ENCODE measurements around the gene HCN4. TPM values are rescaled to one million over a fixed set of nuclear protein-coding genes. Genes with fewer than 3 reads are reported as not detected.
"Not testable (repeated sequence)": the region's sequence is repeated elsewhere in the genome, so short reads cannot be mapped to it uniquely, and the experiment has no call there.

Gene HCN4
- total RNA-seq = 0.06 and 0.19 TPM in 2 replicates

DNA sequence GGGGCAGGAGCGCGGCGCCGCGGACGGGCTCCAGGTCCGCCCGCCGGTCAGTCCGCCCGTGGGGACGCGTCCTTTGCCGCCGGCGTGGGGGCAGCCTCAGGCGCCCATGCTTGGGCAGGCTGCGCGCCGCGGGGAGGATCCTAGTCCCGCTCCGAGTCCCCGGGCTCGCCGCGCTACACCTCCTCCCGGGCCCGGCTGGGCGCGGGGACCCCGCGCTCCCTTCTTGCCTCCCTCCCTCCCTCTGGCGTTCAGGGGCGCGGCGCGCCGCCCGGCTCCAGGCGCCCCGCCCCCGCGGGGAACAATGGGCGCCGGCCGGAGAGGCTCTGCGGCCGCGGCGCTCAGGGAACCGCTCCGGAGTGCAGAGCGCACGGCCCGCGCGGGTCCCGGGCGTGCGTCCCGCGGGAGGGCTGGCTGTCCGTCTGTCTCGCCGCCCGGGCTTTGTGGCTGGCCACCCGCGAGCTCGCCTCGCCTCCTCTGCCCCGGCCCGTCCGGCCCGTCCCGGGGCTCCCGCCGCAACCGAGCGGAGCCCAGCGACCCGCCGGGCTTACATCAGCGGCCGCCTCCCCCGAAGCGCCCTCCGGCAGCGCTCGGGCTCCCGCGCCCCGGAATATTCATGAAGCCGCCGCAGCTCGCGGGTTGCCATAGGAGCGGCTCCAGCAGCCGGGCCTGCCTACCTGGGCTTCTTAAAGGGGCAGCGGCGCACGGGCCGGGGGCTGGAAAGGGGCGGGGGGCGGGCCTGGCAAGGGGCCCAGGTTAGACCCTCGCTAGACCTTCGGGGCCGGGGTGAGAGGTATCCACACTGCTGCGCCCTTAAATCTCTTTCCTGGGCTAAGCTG, at the start of gene HCN4:
Gene HCN4, minus strand, starts transcription at position 658 of the 836 bp plus-strand sequence. CDS start 688 bp downstream, outside the sequence.
- no peak for DNase-seq (ENCODE audit: extremely low read depth, low read depth, low spot score)

DNA sequence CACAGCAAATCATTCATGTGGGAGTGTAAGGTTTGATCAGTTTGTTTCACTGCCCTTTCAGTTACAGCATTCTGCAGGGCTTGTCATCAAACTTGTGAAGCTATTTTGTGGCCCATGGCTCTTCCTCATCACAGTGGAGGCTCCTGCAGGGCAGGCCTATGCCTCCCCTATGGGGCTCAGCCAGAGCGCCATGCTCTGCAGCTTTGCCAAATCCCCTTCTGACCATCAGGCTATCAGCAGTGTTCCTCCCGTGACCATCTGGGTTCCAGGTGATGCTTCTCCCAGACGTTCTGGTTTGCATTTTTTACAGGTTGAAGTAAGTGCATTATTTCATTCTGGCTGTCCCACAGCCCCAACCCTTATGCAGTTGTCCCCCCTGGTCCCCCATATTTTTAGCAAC, 46.1 kb upstream of the HCN4 start:
- DNase-seq (ENCODE audit: extremely low read depth, low read depth, low spot score) = no peak

DNA sequence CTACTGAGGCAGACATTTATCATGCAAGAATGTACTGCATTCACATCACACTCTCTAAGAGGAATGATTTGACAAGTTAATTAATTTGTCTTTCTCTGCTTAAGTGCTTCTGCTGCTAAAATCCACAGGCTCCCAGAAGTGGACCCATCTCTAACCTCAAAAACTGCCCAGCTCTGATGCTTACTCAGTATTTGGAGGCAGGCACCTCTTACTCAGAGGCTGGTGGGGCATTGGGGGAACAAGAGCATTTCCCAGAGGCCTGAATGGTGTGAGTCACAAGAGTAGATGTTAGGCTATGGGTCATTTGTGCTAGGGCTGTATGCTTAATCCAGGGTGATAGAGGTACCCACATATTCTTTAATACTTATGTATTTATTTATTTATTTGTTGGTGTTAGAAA, 34.4 kb upstream of the HCN4 start:
- DNase-seq (ENCODE audit: extremely low read depth, low read depth, low spot score) = no peak

DNA sequence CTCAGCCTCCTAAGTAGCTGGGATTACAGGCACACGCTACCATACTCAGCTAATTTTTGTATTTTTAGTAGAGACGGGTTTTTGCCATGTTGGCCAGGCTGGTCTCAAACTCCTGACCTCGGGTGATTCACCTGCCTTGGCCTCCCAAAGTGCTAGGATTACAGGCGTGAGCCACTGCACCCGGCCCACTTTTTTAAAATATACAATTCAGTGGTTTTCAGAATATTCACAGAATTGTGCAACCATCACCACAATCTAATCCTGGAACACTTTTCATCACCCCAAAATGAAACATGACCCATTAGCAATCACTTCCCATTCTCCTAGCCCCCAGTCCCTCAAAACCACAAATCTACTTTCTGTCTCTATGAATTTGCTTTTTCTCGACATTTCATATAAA, 31.5 kb upstream of the HCN4 start:
- not testable (repeated sequence) for DNase-seq (ENCODE audit: extremely low read depth, low read depth, low spot score)

DNA sequence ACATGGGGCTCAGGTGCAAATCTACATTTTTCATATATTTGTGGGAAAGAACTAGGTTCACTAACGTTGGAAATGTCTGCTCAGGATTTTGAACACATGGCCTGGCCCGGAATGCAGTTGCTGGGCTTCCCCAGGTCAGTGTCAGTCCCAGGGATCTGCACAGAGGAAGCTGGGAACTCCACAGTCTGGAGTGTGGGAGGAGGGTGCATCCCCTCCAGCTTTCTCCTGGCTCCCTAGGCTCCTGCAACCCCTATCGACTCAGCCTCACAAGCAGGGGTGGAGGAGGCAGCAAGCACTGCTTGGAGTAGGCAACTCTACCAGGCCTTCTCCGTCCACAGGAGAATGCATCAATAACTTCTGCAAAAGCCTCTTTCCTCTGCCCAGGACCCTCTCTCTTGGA, 30.1 kb upstream of the HCN4 start:
- DNase-seq (ENCODE audit: extremely low read depth, low read depth, low spot score) = no peak

DNA sequence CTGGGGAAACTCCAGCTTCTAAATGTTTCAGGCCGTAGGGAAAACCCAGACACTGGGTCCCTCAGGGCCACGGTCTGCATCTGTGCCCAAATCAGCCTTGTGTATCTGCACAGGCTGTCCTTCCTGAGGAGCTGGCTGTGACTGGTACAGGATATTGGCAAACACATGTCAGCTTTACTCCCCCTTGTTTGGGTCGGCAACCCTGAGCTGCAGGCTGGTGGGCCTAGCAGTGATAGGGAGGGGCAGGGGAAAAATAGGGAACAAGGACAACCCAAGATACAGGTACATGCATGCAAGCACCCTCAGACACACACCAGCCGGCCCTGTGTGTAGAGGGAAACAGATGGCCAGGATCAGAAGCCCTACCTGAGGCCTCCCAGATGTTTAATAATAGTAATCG, 28.7 kb upstream of the HCN4 start:
- DNase-seq (ENCODE audit: extremely low read depth, low read depth, low spot score) = no peak

DNA sequence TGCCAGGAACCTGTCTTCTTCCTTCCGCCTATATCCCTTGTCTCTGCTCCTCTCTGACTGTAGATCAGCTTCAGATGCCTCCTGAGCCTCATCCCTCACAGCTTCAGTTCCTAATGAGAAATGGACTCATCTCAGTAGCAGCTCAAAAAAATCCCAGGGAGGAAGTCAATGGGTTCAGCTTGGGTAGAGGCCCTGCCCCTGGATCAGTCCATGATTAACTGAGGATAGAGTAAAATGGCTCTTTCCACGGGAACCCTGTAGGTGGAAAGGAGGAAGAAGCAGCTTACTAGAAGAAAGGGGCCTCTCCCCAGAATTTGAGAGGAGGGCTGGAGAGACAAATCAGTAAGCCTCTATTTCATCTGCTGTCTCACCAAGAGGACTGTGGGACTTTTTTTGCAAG, 26.9 kb upstream of the HCN4 start:
- DNase-seq (ENCODE audit: extremely low read depth, low read depth, low spot score) = no peak

DNA sequence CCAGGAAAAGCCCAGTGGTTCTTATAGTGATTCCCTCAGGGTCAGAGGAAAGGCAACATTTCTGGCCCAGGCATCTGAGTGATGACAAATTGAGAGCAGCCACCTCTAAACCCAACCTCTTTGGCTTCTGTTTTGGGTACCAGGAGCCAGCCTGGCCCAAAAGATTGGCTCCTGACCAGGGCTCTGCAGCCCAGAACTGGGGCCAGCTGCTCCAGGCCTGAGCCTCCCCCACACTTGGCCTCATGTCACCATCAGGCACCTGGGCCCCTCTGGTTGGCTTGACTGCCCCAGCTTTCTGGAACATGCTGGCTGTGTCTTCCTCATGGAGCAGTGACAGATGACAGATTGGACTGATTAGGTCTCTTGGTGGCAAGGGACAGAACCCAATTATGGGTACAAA, 26.0 kb upstream of the HCN4 start:
- DNase-seq (ENCODE audit: extremely low read depth, low read depth, low spot score) = no peak

DNA sequence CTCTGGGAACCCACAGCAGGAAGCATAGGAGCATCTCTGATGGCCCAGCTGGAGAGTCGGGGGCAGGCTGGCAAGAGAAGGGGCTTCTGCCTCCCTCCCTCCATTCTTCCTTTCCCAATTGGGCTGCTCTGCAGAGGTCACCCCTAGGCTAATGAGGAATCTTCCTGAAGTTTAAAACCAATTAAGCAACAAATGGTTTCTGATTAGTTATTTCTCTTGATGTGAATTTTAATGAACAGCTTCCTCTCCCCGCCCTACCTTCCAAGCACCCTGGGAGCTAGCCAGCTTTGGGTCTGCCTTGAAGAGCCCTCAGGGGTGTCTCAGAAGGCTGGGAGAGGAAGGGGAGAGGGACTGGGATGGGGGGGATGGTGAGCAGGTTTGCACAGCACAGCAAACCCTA, 24.6 kb upstream of the HCN4 start:
- no peak for DNase-seq (ENCODE audit: extremely low read depth, low read depth, low spot score)

DNA sequence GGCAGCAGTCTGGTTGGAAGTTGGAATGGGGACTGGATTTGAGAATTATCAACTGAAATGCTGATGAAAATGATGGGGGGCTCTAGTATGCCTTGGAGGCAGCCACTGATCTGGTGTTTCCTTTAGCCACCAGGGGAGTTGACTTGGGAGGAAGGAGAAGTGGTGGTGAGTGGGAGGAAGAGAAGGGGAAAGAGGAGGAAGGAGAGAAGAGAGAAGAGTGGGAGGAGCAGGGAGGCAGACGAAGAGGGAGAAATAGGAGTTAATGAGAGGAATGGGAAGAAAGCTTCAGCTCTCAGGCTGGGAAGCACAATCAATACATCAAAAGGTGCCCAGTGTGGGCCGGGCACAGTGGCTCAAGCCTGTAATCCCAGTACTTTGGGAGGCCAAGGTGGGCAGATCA, 23.3 kb upstream of the HCN4 start:
- no peak for DNase-seq (ENCODE audit: extremely low read depth, low read depth, low spot score)

DNA sequence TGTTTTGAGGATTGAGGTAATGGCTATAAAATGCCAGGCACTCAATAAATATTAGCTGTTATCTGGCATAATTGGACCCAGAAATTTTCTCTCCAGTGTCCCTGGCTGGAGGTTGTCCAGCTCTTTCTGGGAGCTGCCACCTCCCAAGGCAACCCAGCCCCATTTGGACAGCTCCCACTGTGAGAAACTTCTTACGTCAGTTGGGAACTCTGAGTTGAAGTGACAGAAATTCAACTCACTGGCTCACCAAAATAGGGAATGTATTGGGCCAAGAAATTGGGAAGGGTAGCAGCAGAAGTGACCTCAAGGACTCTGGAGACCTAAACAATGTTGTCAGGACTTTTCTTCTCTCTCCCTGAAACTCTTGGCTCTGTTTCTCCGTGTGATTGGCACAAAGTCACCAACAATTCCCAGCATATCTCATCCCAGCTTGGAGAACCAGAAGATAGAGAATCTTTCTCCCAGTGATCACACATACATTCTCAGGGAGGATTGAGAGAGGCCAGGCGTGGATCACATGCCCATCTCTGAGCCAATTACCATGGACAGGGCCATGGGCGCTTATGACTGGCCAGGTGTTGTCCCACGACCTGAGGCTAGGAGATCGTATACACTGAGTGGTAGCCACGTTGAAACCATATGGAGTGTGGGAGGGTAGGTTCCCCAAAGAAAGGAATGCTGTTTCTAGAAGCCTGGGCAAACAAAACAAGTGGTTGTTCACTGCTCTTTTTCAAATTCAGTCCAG, 22.5 kb upstream of the HCN4 start:
- DNase-seq (ENCODE audit: extremely low read depth, low read depth, low spot score) = no peak

DNA sequence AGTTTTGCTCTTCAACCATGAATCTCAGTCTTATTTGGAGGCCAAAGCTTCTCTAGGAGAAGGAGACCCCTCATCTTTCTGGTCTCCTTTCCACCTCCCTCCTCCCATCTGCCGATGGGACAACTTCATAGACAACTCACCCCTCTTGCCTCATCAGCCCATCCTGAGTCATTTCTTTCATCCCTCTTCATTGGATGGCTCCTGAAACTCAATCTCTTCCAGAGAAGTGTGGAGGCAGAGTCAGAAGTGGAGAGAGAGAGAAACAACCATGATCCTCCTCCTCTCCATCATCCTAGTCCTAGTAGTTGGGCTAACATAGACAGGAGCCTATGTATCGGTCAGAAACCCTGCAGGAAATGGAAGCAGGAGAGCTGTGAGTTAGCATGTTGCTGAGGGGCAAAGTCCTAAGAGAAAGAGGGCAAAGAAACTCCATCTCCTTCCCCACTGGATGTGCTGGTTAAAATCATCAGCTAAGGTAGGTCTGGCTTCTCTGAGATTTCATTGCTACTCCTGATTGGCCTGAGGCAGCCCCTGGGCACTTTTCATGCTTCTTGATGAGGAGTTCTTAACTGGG, 21.3 kb upstream of the HCN4 start:
- no peak for DNase-seq (ENCODE audit: extremely low read depth, low read depth, low spot score)

DNA sequence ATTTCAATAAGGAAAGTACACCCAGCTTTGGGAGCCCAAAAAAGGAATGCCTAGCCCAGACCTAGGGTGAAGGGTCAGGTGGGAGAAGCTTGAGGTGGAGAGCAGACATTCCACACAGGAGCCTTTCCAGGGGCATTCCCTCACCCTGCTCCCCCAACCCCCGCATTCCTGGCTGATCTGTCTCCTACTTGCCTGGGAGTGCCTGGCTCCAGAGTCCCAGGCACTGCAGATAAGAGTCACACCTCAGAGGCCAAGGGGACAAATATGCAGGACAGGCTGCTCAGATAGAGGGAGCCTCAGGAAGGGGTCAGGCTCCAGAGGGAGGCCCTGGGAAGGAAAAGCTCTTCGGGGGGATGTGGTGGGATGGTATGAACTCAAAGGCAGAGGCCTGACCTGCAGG, 20.8 kb upstream of the HCN4 start:
- no peak for DNase-seq (ENCODE audit: extremely low read depth, low read depth, low spot score)

DNA sequence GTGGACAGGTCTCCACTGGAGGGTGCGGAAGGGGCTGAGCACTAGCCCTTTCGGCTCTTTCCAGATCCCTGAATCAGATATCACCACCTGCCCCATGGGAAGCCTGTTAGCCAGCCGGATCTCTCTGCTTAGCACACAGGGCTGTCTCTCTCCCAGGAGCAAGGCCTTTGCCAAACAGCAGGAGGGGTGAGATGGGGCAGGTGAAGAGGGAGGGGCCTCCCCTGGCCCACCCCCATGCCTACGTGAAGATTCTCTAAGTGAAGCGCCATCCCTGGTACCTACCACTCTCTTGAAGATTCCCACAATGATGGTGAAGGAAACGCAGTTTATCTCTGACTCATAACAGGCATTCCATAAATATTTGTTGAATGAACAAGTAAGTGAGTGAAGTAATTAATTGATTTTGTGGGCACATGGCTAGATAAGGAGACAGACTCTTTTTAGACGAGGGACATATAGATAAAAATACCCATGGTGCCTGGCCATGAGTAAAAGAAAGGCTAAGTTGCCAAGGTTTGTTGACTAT, 19.6 kb upstream of the HCN4 start:
- DNase-seq (ENCODE audit: extremely low read depth, low read depth, low spot score) = no peak

DNA sequence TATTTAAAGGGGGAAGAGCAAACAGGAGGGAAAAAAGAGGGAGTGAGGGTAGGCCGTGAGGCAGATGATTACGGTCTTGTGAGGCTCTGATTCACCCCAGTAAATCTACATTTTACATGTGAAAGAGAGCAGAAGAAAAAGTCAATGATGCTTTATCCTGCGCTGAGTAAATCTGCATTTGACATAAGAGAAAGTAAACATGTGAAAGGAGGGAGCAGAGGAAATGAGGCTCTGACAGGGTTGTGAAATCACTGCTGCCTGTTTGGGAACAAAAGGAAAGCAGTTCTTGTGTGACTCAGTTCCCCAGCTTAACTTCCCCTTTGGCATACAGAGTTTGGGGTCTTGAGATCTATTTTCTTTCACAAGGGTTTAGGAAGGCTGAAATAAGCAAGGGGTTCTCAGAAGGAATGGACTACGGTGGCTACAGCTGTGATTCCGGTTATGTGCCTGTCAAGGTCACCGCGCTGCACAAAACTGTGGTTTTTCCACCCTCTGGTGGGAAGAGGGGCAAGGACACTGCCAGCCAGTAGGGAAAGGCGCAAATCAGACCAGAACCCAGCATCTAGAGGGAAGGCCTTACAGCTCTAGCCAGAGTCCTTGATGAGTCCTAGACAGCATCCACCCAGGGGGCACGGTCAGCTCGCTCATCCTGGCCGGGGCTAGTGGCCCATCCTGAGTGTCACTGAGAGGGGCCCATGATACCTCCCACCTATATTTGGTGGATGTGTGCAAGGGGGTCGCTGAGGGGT, 18.9 kb upstream of the HCN4 start:
- DNase-seq (ENCODE audit: extremely low read depth, low read depth, low spot score) = no peak

DNA sequence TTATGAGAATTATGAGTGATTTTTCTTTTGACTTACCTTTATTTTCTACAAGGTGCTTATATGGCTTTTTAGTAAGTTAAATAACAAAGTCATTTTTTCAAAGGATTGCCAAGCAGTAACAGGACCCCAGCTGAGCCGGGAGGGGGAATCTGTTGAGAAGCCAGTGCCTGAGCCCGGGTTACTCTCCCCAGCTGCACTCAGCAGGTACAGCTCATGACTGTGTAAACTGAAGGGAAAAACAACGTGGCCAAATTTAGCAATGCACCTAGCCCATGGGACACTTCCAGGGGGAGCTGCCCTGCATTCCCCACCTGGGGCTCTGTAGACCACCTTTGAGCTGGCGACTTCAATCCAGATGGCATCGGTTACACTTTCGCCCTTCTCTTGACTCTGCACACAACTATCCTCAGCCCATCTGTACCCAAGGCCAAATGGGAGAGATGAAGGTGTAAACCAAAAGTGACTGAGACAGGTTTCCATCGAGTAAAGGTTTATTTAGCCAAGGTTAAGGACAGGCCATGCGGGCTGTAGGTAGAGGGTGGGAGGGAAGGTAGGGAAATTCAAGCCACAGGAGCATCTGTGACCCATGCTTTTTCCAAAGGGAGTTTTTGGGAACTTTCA, 18.2 kb upstream of the HCN4 start:
- no peak for DNase-seq (ENCODE audit: extremely low read depth, low read depth, low spot score)

DNA sequence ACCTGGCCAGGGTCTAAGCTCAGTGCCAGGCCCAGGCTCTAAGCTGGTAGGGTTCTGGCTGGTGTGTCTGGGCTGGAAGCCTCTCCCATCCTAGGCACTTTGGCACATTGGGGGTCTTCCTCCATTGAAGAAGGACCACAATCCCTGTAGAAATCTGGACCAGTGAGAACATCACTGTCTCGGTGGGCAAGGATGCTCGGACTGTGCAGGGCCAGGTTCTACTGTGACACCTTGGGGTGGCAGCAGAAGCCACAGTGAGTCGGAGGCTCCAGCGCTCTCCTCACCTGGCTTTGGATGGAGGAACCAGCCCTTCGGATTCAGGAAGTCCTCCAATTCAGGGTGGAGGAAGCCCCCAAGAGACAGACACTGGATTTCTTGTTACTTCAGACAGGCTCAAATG, 17.5 kb upstream of the HCN4 start:
- DNase-seq (ENCODE audit: extremely low read depth, low read depth, low spot score) = no peak

DNA sequence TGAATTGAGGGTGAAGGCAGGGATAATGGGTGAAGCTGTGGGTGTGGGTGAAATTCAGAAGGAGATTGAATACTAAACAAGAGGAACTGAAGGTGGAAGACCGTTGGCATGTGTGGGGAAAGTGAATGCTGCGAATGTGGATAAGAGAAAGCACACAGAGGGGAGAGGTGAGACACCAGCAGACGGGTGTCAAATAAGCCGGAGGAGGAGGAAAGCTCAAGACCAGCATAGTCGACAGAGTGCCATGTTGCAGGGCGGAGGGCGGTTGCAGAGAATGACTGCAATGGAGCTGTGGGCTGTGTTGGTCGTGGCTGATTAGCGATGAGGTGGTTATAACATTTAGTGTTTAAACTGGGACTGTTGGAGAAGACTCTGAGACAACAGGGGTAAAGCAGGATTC, 16.4 kb upstream of the HCN4 start:
- no peak for DNase-seq (ENCODE audit: extremely low read depth, low read depth, low spot score)

DNA sequence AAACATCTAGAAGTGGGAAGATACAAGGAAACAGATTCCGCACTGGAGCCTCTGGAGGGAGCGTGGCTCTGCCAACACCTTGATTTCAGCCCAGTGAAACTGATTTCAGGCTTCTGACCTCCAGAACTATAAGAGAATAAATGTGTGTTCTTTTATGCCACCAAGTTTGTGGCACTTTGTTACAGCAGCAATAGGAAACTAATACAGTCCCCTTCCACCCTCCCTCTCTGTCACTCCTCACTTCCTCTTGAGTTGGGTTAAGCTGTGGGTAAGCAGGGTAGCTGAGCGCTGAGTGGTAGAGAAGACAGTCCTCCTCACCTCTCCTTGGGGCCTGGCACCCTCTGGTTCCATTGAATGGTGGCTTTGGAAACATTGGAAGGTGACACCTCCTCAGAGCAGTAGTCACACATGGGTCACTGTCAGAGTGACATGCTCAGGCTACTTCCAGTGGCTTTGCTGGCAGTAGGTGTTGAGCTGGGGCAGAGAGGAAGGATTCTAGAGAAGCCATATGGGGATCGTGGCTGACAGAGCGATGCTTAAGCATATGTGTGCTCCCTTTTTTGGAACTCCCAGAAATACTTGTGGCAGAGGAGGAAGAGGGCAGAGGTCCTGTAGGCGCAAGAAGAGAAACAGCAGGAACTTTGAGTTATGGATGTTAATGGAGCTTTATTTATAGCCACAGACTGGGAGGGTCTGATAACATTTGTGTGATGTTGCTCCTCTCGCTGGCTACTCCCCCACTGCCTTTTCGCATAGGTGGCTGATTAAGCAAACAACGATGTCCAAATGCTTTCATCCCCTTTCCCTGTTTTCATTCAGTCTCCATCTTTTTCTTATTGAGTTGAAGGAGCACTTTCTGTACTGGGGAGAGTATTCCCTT, 14.8 kb upstream of the HCN4 start:
- DNase-seq (ENCODE audit: extremely low read depth, low read depth, low spot score) = no peak

DNA sequence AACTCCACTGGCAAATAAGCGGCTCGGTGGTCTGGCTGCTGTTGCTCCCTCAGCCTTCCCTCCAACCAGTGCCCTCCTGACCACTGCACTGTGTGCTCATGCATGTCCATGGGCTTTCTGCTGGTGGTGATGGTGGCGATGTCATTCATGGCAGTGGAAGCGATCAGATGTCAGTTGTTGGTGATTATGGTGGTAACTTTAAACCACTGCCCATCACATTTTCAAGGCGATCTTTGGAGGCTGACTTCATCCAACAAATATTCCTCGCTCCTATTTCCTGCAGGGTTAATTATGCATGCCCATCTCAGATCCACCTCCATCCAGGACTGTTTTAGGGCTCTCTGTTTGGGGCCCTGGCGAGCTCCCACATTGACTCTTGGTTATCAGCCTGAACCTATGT, 13.4 kb upstream of the HCN4 start:
- no peak for DNase-seq (ENCODE audit: extremely low read depth, low read depth, low spot score)

All from glomerular endothelial cell (primary cell).